GM04503 (cell line): ENCODE measurements around the gene KIAA1328.

Source experiments
- DNase-seq: peaks from one replicate; pipeline ENCODE4 v3.0.0-alpha.2; 2012; ENCODE audit warnings: low read depth

KIAA1328 gene

DNA sequence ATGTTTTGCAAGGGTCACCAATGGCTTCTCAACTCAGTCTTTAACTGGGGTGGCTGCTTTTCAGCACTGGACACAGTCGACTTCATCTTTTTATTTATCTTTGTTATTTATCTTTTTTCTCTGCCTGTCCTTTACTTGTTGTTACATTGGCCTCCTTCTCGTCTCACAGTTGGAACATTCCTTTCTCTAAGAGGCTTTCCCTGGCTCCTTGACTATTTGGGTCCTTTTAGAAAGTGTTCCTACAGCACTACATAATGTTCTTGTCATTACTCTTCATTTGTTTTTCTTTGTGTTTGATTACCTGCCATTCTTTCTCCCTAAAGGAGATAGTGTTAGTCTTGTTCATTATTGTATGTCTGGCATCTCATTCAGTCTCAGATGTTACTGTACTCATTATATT, 122.0 kb downstream of the KIAA1328 start:
- no peak for DNase-seq

DNA sequence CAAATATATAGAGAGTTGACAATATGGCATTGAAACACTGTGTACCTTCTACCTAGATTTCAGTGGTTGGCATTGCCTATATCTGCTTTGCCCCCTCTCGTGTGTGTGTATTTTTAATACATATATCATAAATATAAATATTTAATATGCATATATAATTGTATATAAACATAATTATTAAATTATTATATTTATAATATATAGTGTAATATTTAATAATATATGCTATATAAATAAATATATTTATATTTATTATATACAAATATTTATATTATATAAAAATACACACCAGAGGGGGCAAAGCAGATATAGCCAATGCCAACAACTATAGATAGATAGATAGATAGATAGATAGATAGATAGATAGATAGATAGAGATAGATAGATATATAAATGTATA, 124.1 kb downstream of the KIAA1328 start:
- no peak for DNase-seq

DNA sequence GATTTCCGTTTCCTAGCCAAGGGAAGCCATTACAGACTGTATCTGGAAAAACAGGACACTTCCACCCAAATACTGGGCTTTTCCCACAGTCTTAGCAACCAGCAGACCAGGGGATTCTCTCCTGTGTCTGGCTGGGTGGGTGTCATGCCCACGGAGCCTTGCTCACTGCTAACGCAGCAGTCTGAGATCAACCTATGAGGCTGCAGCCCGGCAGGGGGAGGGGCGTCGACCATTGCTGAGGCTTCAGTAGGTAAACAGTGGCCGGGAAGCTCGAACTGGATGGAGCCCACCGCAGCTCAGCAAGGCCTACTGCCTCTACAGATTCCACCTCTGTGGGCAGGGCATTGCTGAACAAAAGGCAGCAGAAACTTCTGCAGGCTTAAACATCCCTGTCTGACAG, 131.1 kb downstream of the KIAA1328 start:
- DNase-seq: no peak

DNA sequence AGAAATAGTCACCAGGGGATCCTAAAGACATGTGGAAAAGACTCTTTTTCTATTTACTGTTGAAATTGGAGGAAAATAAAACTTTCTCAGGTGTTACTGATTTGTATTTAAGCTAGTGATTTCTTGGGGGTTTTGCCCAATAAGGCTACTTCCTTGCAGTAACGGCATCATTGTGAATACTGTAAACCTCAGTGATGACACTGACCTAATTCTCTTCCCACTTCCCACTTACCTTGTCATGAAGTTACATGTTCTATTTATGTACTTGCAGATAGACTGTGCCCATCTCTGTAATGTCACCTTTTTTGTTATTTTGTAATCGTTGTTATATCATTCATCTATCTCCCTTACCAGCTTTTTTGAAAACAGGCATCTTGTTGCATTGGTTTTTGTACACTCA, 134.5 kb downstream of the KIAA1328 start:
- DNase-seq: no peak

DNA sequence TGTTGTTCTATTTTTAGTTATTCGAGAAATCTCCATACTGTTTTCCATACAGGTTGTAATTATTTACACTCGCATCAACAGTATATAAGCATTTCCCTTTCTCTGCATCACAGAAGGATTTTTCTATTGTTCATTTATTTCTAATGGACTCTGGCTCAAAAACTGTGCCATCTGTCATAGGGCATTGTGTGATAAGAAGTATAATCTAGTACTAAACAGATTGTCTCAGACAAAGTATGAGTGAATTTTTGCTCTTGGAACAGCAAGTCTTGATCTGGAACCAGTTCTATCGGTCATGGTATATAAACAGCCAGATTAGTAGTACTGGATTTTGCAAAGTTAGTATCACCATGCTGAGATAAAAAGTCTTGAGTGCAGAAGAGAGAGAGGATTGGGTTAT, 145.8 kb downstream of the KIAA1328 start:
- no peak for DNase-seq

DNA sequence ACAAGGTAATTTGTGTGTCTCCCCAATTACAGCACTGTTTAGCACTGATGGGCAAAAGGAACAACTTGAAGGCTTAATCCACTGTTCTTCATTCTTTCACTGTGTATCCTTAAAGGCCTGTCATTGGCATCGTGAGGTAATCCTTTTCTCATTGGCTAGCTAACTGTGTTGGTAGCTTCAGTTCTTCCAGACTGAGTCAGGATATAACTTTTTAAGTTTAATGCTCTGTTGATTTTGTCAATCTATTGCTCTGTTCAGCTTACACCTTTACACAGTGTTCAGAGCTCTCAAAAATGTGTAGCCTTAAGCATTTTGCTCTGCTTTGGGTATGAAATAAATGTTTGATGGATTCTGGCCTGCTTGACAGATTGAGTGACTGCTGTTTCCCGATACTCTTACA, 148.2 kb downstream of the KIAA1328 start:
- DNase-seq: no peak

DNA sequence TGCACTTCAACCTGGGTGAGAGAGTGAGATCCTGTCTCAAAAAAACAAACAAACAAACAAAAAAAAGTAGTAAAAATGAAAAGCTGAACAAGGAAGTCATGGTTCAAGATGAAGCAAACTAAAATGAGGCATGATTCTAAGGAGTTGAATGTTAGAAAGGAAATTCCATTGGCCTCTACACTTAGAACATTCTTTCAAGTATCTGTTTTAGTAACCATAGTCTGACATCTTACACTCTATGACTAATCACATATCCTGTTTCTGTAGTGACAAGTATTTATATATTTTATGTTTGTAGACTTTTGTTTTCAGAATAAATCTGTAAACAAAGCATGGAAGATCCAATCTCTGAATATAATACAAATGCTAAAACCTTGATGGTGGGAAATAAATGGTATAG, 164.1 kb downstream of the KIAA1328 start:
- peak; percentile 37 for DNase-seq

DNA sequence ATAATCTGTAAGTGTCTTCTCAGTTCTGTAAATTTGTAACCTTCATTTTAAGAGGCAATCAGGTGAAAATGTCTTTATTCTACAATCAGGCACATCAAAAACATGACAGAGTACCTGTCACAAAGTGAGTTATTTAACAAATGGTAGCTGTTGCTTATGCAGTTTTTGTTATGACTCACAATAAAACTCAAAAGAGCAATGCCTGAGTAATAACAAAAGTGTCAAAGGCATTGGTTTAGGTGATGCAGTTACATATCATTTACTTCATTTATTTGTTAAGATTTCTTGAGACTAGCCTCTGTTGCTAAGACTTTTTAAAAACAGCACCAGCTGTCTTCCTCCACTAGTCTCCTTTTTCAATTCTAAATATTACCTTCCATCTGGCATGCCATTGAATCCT, 177.8 kb downstream of the KIAA1328 start:
- DNase-seq: no peak

DNA sequence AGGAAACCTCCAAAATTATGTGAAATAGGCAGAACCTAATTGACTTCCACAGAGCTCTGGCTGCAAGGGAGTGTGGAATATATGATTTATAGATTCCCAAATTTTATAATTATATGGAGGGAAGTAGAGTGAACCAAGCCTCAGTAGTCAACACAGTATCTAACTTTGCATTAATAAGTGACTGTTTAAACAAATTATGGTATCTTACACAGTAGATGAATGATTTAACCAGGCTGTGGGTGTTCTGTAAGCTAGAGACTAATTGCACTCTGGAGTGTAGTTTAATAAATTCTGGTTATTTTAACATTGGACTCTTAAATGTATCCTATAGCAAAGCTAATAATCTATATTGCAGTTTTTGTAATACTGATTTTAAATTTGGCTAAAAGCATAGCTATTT, 183.5 kb downstream of the KIAA1328 start:
- no peak for DNase-seq

DNA sequence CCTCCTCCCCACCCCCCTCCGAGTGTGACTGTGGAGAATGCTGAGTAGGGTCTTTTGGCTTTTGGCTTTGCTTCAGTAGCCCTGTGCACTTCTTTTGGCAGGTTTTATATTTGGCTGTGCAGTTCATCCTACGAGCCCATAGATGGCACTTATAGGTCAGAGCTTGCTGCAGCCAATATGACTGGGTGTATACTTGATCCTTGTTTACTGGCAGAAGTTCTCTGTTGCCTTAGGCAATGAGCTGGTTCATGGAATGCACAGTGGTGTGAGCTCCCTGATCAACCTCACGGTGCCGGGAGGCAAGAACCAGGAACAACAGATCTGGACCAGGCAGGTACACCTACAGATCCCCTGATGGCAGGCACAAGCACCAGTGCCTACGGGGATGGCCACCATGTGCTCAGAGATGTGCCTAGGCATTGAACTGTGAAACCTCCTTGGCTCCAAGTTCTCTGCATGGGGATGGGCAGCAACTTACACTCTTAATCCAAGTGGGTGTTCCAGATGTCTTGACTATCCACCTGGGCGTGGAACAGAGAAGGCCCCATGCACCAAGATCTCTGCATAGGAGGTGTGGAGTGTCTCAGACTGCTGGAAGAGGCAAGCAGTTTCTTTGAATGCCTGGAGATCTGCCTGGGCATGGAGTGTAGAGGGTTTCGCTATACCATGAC, 190.4 kb downstream of the KIAA1328 start:
- no peak for DNase-seq

DNA sequence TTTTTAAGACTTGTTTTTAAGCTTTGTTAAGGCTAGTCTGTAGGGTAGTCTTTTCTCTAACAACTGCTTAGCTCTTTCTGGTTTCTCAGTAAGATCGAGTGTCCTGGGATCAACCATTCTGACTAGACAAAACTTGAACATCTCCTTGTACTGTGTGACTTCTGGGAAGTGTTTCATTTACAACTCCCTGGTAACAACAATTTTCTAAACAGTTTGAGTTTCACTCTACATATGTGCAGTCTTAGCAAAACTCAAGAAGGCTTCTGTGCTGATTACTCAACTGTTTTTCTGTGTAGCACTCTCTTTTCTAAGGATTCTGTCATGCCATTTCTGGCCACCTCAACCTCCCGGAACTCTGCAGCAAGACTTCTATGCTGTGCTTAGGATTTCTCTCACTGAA, 204.5 kb downstream of the KIAA1328 start:
- DNase-seq: no peak

DNA sequence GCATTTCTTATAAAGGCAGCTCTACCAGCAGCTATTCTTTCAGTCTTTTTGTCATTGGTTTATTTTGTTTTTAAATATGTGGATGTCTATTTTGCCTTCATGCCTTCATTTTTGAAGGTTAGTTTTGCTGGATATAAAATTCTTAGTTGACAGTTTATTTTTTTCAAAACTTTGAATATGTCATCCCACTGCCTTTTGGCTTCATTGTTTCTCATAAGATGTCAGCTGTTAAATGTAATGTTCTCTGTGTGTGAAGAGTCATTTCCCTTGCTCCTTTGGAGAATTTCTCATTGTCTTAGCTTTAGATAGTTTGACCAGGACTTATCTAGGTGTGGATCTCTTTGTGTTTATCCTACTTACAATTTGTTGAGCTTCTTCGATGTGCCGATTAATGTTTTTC, 213.5 kb downstream of the KIAA1328 start:
- DNase-seq: no peak

DNA sequence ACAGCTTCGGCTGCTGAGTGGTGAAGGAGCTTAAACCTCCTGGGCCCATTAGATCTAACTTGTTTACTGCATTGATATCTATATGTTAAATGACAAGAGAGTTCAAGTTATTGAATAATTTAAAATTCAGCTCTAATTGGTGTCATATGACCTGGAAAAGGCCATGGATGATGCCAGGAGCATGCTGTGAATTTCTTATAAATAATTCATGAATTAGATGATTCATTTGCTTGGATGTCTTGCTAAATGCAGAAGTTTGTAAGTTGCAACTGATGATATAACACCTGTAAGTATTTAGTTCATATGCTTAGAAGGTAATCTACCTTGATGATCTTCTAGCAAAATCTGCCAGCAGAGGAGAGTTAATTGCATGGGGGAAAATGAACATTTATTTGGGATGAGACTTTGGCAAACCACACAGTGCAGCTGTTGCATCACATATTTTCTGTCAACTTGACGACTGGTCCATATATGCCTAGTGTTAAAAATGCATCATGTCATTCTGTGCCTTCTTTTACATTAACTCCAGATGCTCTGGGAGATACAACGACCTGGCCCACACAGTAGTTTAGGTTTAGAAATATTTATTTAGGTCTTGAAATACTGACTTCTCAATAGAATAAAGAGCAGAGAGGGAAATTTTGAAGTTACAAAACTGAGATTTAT, 226.3 kb downstream of the KIAA1328 start:
- DNase-seq: no peak

DNA sequence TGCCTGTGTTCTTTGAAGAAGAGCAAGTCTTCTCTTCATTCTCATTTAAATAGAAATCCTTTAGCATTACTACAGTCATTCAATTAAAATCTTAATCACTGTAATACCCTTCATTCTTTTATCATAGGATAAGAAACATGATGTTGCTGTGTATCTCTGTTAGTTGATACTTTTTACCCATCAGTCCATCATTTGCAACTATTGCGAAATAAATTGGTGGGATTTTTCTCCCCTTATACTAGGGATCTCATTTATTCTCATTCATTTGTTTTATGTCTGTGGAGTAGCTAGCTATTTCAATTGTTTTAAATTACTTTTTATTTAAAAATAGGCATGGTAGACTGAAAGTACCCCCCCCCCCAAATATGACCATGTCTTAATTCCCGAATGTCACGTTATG, 235.3 kb downstream of the KIAA1328 start:
- DNase-seq: no peak

DNA sequence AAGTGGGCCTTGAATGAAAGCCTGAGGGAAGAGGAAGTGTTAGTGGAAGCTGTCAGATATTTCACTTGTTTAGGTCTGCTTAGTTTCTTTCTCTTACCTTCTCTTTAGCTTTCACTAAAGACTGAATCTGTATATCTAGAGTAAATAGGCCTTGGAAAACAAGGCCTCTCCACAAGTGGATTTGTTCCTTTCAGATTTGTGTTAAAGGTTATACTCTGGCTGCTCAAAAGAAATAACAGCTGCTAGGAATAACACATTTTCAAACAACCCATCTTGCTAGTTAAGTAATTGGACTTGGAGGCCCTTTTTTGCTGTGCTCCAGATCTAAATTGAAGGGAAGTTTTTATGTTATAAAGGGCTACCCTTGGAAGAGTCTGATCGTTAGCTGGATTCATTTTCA, 236.3 kb downstream of the KIAA1328 start:
- no peak for DNase-seq

DNA sequence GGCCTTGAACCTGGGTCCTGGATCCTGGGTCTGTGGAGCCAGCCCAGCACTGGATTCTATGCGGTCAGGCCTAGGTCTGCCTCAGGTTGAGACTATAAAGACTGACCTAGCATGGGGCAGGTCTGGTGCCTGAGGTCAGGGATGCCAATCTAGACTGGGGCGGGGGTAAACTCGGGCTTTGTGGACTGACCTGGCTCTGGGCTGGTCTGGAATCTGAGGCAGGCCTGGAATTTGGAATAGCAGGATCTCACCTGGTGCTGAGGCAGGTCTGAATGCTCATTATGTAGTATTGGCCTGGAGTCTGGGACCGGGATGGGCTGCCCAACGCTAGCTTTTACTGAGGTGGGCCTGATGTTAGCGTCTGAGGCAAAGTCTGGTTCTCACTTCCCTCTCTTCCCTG, 256.0 kb downstream of the KIAA1328 start:
- DNase-seq: no peak

DNA sequence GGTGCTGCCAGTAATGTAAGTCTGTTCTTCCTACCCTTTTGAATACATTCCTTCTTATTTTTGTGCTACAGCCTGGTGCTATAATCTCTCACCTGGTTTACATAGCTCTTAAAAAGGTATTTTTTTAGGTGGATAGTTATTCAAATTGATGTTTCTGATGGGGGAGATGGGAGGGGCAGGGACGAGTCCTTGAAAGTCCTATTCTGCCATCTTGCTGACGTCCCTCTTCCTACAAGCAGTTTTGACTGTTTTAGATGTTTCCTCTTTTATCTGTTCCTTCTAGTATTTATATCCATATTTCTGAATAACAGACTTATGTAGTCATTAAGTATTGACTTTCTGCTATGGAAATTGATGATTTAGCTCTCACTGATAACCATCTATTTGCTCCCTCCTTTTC, 256.4 kb downstream of the KIAA1328 start:
- no peak for DNase-seq

DNA sequence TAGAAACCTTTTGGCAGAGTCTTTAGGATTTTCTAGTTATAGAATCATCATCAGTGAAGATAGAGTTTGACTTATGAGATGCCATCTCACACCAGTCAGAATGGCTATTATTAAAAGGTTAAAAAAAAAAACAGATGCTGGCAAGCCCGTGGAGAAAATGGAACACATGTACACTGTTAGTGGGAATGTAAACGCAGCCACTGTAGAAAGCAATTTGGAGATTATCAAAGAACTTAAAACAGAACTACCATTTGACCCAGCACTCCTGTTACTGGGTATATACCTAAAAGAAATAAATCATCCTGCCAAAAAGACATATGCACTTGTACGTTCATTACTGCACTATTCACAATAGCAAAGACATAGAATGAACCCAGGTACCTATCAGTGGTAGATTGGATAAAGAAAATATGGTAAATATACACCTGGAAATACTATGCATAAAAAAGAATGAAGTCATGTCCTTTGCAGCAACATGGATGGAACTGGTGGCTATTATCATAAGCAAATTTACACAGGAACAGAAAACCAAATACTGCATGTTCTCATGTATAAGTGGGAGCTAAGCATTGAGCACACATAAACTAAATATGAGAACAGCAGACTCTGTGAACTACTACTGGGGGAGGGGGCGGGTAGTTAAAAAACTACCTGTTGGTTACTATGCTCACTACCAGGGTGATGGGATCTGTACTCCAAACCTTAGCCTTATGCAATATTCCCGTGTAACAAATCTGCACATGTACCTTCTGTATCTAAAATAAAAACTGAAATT, 279.0 kb downstream of the KIAA1328 start:
- DNase-seq: no peak

DNA sequence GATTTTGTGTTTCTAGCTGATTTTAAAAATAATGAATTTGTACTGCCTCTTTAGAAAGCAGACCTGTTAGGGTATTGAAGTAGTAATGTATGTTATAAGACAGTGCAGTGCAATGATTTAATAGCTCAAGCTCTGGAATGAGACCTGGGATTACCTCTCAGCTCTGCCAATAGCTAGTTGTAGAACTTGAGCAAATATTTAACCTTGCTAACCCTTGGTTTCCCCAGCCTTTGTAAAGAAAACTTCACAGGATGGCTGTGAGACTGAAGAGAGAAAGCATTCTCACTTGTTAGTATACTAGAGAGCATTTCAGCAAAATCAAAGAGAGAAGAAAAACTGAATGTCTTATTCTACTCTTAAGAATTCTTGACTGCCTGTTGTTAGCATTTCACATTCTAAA, 293.9 kb downstream of the KIAA1328 start:
- DNase-seq: no peak

DNA sequence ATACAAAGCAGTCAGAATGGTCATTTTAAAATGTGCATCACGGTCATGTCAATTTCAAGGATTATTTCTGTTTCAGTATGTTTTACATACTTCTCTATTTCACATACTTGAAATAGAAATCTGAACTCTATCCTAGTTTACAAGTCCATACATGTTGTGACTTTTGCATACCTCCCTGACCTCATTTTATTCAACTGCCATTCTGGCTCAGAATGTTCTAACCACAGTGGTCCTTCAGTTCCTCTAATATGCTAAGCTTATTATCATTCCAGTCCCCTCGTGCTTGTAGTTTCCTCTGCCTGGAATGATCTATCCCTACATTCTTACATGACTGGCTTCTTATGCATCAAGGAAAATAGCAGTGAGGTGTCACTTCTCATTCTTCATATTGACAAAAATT, 295.6 kb downstream of the KIAA1328 start:
- DNase-seq: peak; percentile 3

DNA sequence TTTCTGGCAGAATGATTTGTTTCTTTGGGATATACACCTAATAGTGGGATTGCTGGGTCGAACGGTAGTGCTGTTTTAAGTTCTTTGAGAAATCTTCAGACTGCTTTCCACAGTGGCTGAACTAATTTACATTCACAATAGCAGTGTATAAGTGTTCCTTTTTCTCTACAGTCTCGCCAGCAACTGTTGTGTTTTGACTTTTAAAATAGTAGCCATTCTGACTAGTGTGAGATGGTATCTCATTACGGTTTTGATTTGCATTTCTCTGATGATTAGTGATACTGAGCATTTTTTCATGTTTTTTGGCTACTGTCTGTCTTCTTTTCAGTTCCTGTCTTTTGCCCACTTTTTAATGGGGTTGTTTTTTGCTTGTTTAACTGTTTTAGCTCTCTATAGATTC, 306.2 kb downstream of the KIAA1328 start:
- no peak for DNase-seq

DNA sequence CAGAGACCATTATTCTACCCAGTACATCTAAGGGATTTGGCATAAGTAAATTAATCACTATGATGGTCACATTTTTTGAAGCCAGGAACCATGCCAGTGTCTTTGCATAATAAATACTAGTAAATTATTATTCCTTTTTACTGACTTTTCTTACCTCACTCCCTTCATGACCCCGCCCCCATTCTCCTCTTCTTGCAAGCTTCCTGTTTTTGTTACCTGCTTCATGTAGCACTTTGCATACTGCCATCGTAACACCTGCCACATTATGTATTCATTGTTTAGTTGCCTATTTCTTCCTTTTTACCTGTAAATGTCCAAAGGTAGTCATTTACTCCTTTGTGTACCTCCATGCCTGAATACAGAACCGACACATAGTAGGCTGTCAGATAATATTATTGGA, 309.5 kb downstream of the KIAA1328 start:
- no peak for DNase-seq

DNA sequence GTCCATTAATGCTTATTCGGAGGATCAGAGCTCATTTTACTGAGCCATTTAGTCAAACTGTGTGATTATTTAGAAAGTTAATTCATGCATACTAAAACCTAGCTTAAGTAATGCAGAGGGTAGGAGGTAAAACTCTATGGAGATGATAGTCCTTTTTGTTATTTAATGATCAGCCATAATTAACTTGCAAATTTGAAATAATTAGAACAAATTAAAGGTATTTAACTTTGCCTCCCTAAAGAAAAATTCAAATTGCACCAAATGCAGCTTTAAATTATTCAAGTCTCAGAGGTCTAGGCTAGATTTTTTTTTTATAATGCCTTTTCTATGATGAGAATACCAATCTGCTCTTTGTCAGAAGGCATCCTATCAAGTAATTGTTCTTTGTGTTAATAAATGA, 310.9 kb downstream of the KIAA1328 start:
- DNase-seq: no peak
